SK-N-SH (cell line): ENCODE measurements around the gene KIAA0513. TPM values are rescaled to one million over a fixed set of nuclear protein-coding genes. Genes with fewer than 3 reads are reported as not detected.

Experiments used
- CTCF ChIA-PET: fragments of 300-600, 350-600 bp; formaldehyde crosslinking; extraction: SDS; loops from one replicate; lab custom pipeline; 2021; lab: Yijun Ruan, JAX
- POLR2A ChIA-PET: fragments of 350-600 bp; sonication (Branson Sonifier 250); formaldehyde crosslinking; extraction: SDS; loops from one replicate; lab custom pipeline; 2020; ENCODE audit warnings: antibody characterized with exemption, inconsistent platforms; lab: Yijun Ruan, JAX
- DNase-seq: peaks from one replicate; pipeline ENCODE4 v3.0.0; 2012
- H2AFZ ChIP-seq: fragments of 200-600 bp; sonication (generic); 2 replicates; pipeline ENCODE4 v1.8.1; 2016; ENCODE audit warnings: antibody characterized with exemption, mild to moderate bottlenecking, low read depth
- H3F3A ChIP-seq: fragments of 200-600 bp; sonication (generic); replicated peaks from 2 replicates; pipeline ENCODE3; 2016; ENCODE audit warnings: antibody characterized with exemption, mild to moderate bottlenecking; ENCODE audit not compliant: insufficient read depth
- H3K27ac ChIP-seq, 2 experiments: fragments of 200-500 bp in 1 of 2; fragments of 200-600 bp in 1 of 2; sonication (Bioruptor generic) in 1 of 2; sonication (generic), shearing (Covaris generic) in 1 of 2; 2 replicates each; pipeline versions ENCODE4 v1.5.1 to v1.6.1; 2014 to 2016; ENCODE audit warnings: low read depth in 2 of 2, inconsistent platforms in 1 of 2, low read length in 1 of 2, mild to moderate bottlenecking in 1 of 2, mixed read lengths in 1 of 2
- H3K27me3 ChIP-seq: fragments of 200-600 bp; sonication (generic), shearing (Covaris generic); 2 replicates; pipeline ENCODE4 v1.6.1; 2016; ENCODE audit warnings: mixed run types; ENCODE audit not compliant: insufficient read depth
- H3K36me3 ChIP-seq, 2 experiments: fragments of 200-500 bp in 1 of 2; fragments of 200-600 bp in 1 of 2; sonication (Bioruptor generic) in 1 of 2; sonication (generic) in 1 of 2; replicated peaks in 1 of 2; 2 replicates each; pipeline versions ENCODE3 to v1.5.1; 2014 to 2016; ENCODE audit warnings: low read length in 1 of 2, mild to moderate bottlenecking in 1 of 2; ENCODE audit not compliant: insufficient read depth in 2 of 2, control insufficient read depth in 1 of 2
- H3K4me1 ChIP-seq, 2 experiments: fragments of 200-500 bp in 1 of 2; fragments of 200-600 bp in 1 of 2; sonication (Bioruptor generic) in 1 of 2; sonication (generic), shearing (Covaris generic) in 1 of 2; 2 replicates each; pipeline versions ENCODE4 v1.5.1 to v1.6.1; 2014 to 2016; ENCODE audit warnings: low read depth in 1 of 2, low read length in 1 of 2, mixed run types in 1 of 2; ENCODE audit not compliant: insufficient read depth in 2 of 2, control insufficient read depth in 1 of 2
- H3K4me2 ChIP-seq: fragments of 200-600 bp; sonication (generic), shearing (Covaris generic); 2 replicates; pipeline ENCODE4 v1.6.1; 2017; ENCODE audit warnings: mixed run types
- H3K4me3 ChIP-seq, 2 experiments: fragments of 200-500 bp in 1 of 2; fragments of 200-600 bp in 1 of 2; sonication (Bioruptor generic) in 1 of 2; sonication (generic), shearing (Covaris generic) in 1 of 2; 2 replicates each; pipeline versions ENCODE4 v1.5.1 to v1.8.1; 2014 to 2016; ENCODE audit warnings: low read depth in 2 of 2, inconsistent platforms in 1 of 2, low read length in 1 of 2, mild to moderate bottlenecking in 1 of 2, mixed read lengths in 1 of 2, moderate library complexity in 1 of 2
- H3K79me2 ChIP-seq: fragments of 200-600 bp; sonication (generic); 2 replicates; pipeline ENCODE4 v1.8.1; 2017; ENCODE audit warnings: mild to moderate bottlenecking; ENCODE audit not compliant: insufficient read depth
- H3K9ac ChIP-seq: fragments of 200-600 bp; sonication (generic); 2 replicates; pipeline ENCODE4 v1.6.1; 2017; ENCODE audit warnings: mixed run types
- H3K9me2 ChIP-seq: fragments of 200-600 bp; sonication (generic); 2 replicates; pipeline ENCODE4 v1.6.1; 2017; ENCODE audit warnings: mixed run types
- H3K9me3 ChIP-seq: fragments of 200-600 bp; sonication (generic); 2 replicates; pipeline ENCODE4 v1.6.1; 2017; ENCODE audit warnings: mixed run types, mild to moderate bottlenecking, moderate library complexity
- H4K20me1 ChIP-seq: fragments of 200-600 bp; sonication (generic); 2 replicates; pipeline ENCODE4 v1.6.1; 2017; ENCODE audit warnings: mild to moderate bottlenecking, mixed run types; ENCODE audit not compliant: insufficient read depth
- CHD2 ChIP-seq: fragments of 150-350 bp; IDR thresholded peaks from 2 replicates; pipeline ENCODE4 v1.6.1; 2018; ENCODE audit warnings: low read length; ENCODE audit not compliant: partially characterized antibody
- ELF1 ChIP-seq: IDR thresholded peaks from 2 replicates; pipeline ENCODE4 v1.4.0; 2012
- EP300 ChIP-seq, 2 experiments: IDR thresholded peaks; 2 replicates each; pipeline versions ENCODE4 v1.4.0 to v1.6.1; 2012; ENCODE audit warnings: borderline replicate concordance in 1 of 2, low read depth in 1 of 2, low read length in 1 of 2
- EZH2phosphoT487 ChIP-seq: fragments of 200-600 bp; sonication (generic); IDR thresholded peaks from 2 replicates; pipeline ENCODE4 v1.6.1; 2017; ENCODE audit warnings: low read depth, mixed run types, mild to moderate bottlenecking, antibody characterized with exemption, moderate library complexity, borderline replicate concordance
- FOXM1 ChIP-seq: IDR thresholded peaks from 2 replicates; pipeline ENCODE4 v1.4.0; 2012; ENCODE audit warnings: low read depth, mild to moderate bottlenecking
- GABPA ChIP-seq: IDR thresholded peaks from 2 replicates; pipeline ENCODE4 v1.4.0; 2012; ENCODE audit warnings: low read depth, mild to moderate bottlenecking
- GATA2 ChIP-seq: sonication (generic); formaldehyde crosslinking; IDR thresholded peaks from 2 replicates; pipeline ENCODE4 v1.5.0; 2020; ENCODE audit warnings: mild to moderate bottlenecking, missing genetic modification reagents
- JUND ChIP-seq: IDR thresholded peaks from 2 replicates; pipeline ENCODE4 v1.4.0; 2012
- MXI1 ChIP-seq: IDR thresholded peaks from 2 replicates; pipeline ENCODE4 v1.6.1; 2012; ENCODE audit warnings: mild to moderate bottlenecking, low read depth, low read length, improper control_type of control experiment
- NFIC ChIP-seq: IDR thresholded peaks from 2 replicates; pipeline ENCODE4 v1.4.0; 2012; ENCODE audit warnings: borderline replicate concordance
- NRF1 ChIP-seq: IDR thresholded peaks from 2 replicates; pipeline ENCODE4 v1.6.1; 2012; ENCODE audit warnings: low read depth, mild to moderate bottlenecking, low read length
- RAD21 ChIP-seq: IDR thresholded peaks from 2 replicates; pipeline ENCODE4 v1.6.1; 2012; ENCODE audit warnings: mild to moderate bottlenecking, low read length
- RCOR1 ChIP-seq: fragments of 150-350 bp; IDR thresholded peaks from 2 replicates; pipeline ENCODE4 v1.6.1; 2017; ENCODE audit warnings: antibody characterized with exemption, low read length
- RFX5 ChIP-seq: IDR thresholded peaks from 2 replicates; pipeline ENCODE4 v1.6.1; 2012; ENCODE audit warnings: mild to moderate bottlenecking, improper control_type of control experiment, low read length
- SIN3A ChIP-seq: IDR thresholded peaks from 2 replicates; pipeline ENCODE4 v1.6.1; 2012; ENCODE audit warnings: low read depth, mild to moderate bottlenecking, low read length, moderate library complexity, borderline replicate concordance
- SMC3 ChIP-seq: IDR thresholded peaks from 2 replicates; pipeline ENCODE4 v1.6.1; 2012; ENCODE audit warnings: low read depth, low read length, improper control_type of control experiment
- TAF1 ChIP-seq: IDR thresholded peaks from 2 replicates; pipeline ENCODE4 v1.6.1; 2012; ENCODE audit warnings: low read depth, mild to moderate bottlenecking, low read length, moderate library complexity, borderline replicate concordance
- TCF12 ChIP-seq: IDR thresholded peaks from 2 replicates; pipeline ENCODE4 v1.4.0; 2012
- TEAD4 ChIP-seq: IDR thresholded peaks from 2 replicates; pipeline ENCODE4 v1.4.0; 2012; ENCODE audit warnings: mild to moderate bottlenecking, borderline replicate concordance; ENCODE audit not compliant: insufficient read depth
- WGBS: methylation state at CpG from one replicate; pipeline ENCODE4 v1.1.6; 2017; ENCODE audit warnings: low lambda C conversion rate; 5-methylcytosine and 5-hydroxymethylcytosine counted together
- polyA plus RNA-seq, 3 experiments: library from polyadenylated mRNA; depleted of rRNA; stranded (reverse); fragments of >200 nt; gene quantifications; 2 replicates each; pipeline ENCODE4 v1.2.3, GENCODE V29; 2012
- TF ChIP-seq, protein P1 (sequence below): fragments of 200-600 bp; sonication (generic); IDR thresholded peaks from 2 replicates; pipeline ENCODE4 v1.6.1; 2017; ENCODE audit warnings: antibody characterized with exemption, mild to moderate bottlenecking, moderate library complexity
- TF ChIP-seq, protein P2 (sequence below): IDR thresholded peaks from 2 replicates; pipeline ENCODE4 v1.4.0; 2012; ENCODE audit warnings: low read depth, borderline replicate concordance
- TF ChIP-seq, protein P3 (sequence below): IDR thresholded peaks from 2 replicates; pipeline ENCODE4 v1.6.1; 2012; ENCODE audit warnings: mild to moderate bottlenecking, low read depth, low read length, moderate library complexity
- TF ChIP-seq, protein P4 (sequence below): IDR thresholded peaks from 2 replicates; pipeline ENCODE4; 2012
- TF ChIP-seq, protein P5 (sequence below): IDR thresholded peaks from 2 replicates; pipeline ENCODE4 v1.4.0; 2012; ENCODE audit warnings: low read depth

KIAA0513 gene
- polyA plus RNA-seq, 1 of the 3 experiments (the other 2 are of a cell fraction): 6.5 TPM

DNA sequence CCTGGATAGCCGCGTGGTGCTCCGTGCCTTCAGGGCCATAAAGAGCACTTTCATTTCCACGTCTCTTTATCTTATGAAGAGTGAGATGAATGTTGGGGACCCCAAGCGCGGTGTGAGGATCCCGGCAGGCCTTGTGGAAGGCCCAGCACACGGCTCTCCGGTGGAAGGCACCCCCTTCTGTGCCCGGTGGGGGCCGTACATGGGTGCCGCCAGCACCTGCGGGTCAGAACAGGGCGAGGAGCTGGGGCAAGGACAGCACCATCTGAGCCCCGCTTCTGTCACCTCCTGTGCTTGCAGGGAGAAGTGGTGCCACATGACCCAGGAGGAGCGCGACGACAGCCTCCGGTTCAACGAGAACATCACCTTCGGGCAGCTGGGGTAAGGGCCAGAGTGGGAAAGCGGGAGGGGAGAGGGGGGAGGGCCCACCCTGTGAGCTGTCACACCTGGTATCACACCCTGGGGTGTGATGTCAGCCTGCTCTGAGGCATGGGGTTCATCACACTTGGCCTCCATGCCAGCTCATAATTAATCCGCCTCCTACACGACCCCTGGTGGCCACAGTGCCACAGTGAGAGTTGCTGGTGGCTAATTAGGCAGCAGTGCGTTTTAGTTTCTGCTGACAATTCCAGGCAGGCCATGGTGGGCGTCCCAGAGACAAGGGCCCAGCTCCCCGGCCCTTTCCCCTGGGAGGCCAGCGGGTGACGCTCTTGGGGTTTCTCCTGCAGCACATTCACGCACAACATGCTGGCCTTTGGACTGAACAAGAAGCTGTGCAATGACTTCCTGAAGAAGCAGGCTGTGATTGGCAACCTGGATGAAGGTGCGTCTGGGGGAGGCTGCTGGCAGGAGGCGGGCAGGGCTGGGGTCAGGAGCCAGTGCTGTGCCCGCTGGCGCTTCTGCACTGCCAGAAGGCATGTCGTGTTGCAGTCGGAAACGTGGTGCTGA is 59.0 kb downstream of the KIAA0513 start:
- Histone ChIP-seq H3K4me1 (peaks cover 0 to 11% of the 10 kb centered on the region in 2 experiments; a peak in 1 of 4 replicates), H3K27me3 (no peaks in the 10 kb centered on the region), H4K20me1 (no peaks in the 10 kb centered on the region), H2AFZ (no peak overlapping the region), H3K9ac (no peak overlapping the region), H3K4me2 (no peak overlapping the region), H3K4me3 (no peak overlapping the region; a peak in 1 of 4 replicates), H3K27ac (no peak overlapping the region), H3K9me3 (no peaks in the 10 kb centered on the region), H3F3A (no peaks in the 10 kb centered on the region), H3K9me2 (no peaks in the 10 kb centered on the region), H3K79me2 (no peaks in the 10 kb centered on the region), H3K36me3 (no peaks in the 10 kb centered on the region)
- DNase-seq: peak; percentile 83
- ChIA-PET POLR2A (no interaction called here), CTCF (interaction anchor here (0.9 to 2.2 kb wide), 25 partner anchors 8 to 348 kb away, joined by 3 to 11 read pairs (median 6); no protein-coding TSS in a partner anchor)
- WGBS: 89% methylated on average over 11 of the region's 37 CpGs
- no peak for TF ChIP-seq EP300 (IDR thresholded peaks at IDR 0.05; ENCODE audit: borderline replicate concordance in 1 of 2, low read depth in 1 of 2, low read length in 1 of 2)
- TF ChIP-seq, protein P1, sequence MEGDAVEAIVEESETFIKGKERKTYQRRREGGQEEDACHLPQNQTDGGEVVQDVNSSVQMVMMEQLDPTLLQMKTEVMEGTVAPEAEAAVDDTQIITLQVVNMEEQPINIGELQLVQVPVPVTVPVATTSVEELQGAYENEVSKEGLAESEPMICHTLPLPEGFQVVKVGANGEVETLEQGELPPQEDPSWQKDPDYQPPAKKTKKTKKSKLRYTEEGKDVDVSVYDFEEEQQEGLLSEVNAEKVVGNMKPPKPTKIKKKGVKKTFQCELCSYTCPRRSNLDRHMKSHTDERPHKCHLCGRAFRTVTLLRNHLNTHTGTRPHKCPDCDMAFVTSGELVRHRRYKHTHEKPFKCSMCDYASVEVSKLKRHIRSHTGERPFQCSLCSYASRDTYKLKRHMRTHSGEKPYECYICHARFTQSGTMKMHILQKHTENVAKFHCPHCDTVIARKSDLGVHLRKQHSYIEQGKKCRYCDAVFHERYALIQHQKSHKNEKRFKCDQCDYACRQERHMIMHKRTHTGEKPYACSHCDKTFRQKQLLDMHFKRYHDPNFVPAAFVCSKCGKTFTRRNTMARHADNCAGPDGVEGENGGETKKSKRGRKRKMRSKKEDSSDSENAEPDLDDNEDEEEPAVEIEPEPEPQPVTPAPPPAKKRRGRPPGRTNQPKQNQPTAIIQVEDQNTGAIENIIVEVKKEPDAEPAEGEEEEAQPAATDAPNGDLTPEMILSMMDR: peak; percentile 62
- no peak for TF ChIP-seq ELF1
- no peak for TF ChIP-seq RCOR1
- TF ChIP-seq, protein P2, sequence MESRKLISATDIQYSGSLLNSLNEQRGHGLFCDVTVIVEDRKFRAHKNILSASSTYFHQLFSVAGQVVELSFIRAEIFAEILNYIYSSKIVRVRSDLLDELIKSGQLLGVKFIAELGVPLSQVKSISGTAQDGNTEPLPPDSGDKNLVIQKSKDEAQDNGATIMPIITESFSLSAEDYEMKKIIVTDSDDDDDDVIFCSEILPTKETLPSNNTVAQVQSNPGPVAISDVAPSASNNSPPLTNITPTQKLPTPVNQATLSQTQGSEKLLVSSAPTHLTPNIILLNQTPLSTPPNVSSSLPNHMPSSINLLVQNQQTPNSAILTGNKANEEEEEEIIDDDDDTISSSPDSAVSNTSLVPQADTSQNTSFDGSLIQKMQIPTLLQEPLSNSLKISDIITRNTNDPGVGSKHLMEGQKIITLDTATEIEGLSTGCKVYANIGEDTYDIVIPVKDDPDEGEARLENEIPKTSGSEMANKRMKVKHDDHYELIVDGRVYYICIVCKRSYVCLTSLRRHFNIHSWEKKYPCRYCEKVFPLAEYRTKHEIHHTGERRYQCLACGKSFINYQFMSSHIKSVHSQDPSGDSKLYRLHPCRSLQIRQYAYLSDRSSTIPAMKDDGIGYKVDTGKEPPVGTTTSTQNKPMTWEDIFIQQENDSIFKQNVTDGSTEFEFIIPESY: no peak
- no peak for TF ChIP-seq TAF1
- TF ChIP-seq SIN3A: no peak
- TF ChIP-seq RAD21: peak; percentile 56
- no peak for TF ChIP-seq TCF12
- TF ChIP-seq, protein P3, sequence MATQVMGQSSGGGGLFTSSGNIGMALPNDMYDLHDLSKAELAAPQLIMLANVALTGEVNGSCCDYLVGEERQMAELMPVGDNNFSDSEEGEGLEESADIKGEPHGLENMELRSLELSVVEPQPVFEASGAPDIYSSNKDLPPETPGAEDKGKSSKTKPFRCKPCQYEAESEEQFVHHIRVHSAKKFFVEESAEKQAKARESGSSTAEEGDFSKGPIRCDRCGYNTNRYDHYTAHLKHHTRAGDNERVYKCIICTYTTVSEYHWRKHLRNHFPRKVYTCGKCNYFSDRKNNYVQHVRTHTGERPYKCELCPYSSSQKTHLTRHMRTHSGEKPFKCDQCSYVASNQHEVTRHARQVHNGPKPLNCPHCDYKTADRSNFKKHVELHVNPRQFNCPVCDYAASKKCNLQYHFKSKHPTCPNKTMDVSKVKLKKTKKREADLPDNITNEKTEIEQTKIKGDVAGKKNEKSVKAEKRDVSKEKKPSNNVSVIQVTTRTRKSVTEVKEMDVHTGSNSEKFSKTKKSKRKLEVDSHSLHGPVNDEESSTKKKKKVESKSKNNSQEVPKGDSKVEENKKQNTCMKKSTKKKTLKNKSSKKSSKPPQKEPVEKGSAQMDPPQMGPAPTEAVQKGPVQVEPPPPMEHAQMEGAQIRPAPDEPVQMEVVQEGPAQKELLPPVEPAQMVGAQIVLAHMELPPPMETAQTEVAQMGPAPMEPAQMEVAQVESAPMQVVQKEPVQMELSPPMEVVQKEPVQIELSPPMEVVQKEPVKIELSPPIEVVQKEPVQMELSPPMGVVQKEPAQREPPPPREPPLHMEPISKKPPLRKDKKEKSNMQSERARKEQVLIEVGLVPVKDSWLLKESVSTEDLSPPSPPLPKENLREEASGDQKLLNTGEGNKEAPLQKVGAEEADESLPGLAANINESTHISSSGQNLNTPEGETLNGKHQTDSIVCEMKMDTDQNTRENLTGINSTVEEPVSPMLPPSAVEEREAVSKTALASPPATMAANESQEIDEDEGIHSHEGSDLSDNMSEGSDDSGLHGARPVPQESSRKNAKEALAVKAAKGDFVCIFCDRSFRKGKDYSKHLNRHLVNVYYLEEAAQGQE: no peak
- no peak for TF ChIP-seq NFIC
- TF ChIP-seq TEAD4: no peak
- no peak for TF ChIP-seq NRF1
- TF ChIP-seq, protein P4, sequence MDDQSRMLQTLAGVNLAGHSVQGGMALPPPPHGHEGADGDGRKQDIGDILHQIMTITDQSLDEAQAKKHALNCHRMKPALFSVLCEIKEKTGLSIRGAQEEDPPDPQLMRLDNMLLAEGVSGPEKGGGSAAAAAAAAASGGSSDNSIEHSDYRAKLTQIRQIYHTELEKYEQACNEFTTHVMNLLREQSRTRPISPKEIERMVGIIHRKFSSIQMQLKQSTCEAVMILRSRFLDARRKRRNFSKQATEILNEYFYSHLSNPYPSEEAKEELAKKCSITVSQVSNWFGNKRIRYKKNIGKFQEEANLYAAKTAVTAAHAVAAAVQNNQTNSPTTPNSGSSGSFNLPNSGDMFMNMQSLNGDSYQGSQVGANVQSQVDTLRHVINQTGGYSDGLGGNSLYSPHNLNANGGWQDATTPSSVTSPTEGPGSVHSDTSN: no peak
- TF ChIP-seq FOXM1: no peak
- peak; percentile 74 for TF ChIP-seq SMC3
- no peak for TF ChIP-seq MXI1
- no peak for TF ChIP-seq RFX5
- TF ChIP-seq EZH2phosphoT487: no peak
- TF ChIP-seq GATA2 (CRISPR knock-in tag): no peak
- no peak for TF ChIP-seq JUND
- TF ChIP-seq, protein P5, sequence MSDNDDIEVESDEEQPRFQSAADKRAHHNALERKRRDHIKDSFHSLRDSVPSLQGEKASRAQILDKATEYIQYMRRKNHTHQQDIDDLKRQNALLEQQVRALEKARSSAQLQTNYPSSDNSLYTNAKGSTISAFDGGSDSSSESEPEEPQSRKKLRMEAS: no peak
- TF ChIP-seq GABPA: no peak
- no peak for TF ChIP-seq CHD2
